ENCODE data around the gene PIK3R1. TPM values are rescaled to one million over a fixed set of nuclear protein-coding genes. Genes with fewer than 3 reads are reported as not detected.

Gene PIK3R1
- total and polyA plus RNA-seq, 2 experiments from 2014 or later = 5.9 to 9.8 TPM

DNA sequence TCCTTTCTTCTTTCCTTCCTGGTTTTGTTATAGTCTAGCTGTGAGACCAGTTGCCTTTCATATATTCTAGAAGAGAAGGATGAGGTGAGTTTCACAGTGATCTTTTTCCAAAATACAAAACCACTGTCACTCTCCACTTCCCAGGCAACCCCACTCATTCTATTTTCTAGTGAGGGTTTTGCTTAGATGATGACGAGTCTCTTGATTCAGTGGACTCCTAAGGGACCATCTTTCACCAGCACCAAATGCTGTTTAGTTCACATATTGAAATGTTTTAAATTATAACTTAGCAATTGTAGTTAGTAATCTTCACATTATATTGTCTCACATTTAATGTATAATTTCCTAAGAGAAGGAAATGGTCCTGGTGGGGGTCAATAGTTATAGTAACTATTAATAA lies 25.2 kb downstream of the PIK3R1 start:
- H3K4me1 Mint-ChIP-seq = peaks cover 13% of the 10 kb centered on the region

More for the DNA sequence above, 25.2 kb downstream of the PIK3R1 start:
- H3K9me2 ChIP-seq (ENCODE audit: insufficient read depth) = no peaks in the 10 kb centered on the region
- TF ChIP-seq JUNB (IDR thresholded peaks at IDR 0.05; ENCODE audit: unreplicated experiment) (no peak), NANOG (IDR thresholded peaks at IDR 0.05; ENCODE audit: borderline replicate concordance) (no peak), ZNF331 (CRISPR knock-in tag; IDR thresholded peaks at IDR 0.05; ENCODE audit: low read depth) (no peak), POLR2AphosphoS5 (IDR thresholded peaks at IDR 0.05; ENCODE audit: low read depth) (no peak), EZH2 (IDR thresholded peaks at IDR 0.05; ENCODE audit: low read depth, unreplicated experiment) (no peak), ZNF114 (CRISPR knock-in tag; IDR thresholded peaks at IDR 0.05) (no peak), STAT1 (IDR thresholded peaks at IDR 0.05; ENCODE audit: unreplicated experiment) (no peak), EZH2phosphoT487 (IDR thresholded peaks at IDR 0.05; ENCODE audit: unreplicated experiment) (no peak), CTCF (conservative IDR thresholded peaks at IDR 0.05; ENCODE audit: low read depth in 2 of 2) (no peak), CREB1 (CRISPR knock-in tag; IDR thresholded peaks at IDR 0.05; ENCODE audit: low read depth) (no peak)
- TF ChIP-seq, protein P1, sequence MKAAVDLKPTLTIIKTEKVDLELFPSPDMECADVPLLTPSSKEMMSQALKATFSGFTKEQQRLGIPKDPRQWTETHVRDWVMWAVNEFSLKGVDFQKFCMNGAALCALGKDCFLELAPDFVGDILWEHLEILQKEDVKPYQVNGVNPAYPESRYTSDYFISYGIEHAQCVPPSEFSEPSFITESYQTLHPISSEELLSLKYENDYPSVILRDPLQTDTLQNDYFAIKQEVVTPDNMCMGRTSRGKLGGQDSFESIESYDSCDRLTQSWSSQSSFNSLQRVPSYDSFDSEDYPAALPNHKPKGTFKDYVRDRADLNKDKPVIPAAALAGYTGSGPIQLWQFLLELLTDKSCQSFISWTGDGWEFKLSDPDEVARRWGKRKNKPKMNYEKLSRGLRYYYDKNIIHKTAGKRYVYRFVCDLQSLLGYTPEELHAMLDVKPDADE (IDR thresholded peaks at IDR 0.05) = no peak
- TF ChIP-seq, protein P2, sequence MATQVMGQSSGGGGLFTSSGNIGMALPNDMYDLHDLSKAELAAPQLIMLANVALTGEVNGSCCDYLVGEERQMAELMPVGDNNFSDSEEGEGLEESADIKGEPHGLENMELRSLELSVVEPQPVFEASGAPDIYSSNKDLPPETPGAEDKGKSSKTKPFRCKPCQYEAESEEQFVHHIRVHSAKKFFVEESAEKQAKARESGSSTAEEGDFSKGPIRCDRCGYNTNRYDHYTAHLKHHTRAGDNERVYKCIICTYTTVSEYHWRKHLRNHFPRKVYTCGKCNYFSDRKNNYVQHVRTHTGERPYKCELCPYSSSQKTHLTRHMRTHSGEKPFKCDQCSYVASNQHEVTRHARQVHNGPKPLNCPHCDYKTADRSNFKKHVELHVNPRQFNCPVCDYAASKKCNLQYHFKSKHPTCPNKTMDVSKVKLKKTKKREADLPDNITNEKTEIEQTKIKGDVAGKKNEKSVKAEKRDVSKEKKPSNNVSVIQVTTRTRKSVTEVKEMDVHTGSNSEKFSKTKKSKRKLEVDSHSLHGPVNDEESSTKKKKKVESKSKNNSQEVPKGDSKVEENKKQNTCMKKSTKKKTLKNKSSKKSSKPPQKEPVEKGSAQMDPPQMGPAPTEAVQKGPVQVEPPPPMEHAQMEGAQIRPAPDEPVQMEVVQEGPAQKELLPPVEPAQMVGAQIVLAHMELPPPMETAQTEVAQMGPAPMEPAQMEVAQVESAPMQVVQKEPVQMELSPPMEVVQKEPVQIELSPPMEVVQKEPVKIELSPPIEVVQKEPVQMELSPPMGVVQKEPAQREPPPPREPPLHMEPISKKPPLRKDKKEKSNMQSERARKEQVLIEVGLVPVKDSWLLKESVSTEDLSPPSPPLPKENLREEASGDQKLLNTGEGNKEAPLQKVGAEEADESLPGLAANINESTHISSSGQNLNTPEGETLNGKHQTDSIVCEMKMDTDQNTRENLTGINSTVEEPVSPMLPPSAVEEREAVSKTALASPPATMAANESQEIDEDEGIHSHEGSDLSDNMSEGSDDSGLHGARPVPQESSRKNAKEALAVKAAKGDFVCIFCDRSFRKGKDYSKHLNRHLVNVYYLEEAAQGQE (IDR thresholded peaks at IDR 0.05; ENCODE audit: unreplicated experiment) = no peak
- TF ChIP-seq, protein P3, sequence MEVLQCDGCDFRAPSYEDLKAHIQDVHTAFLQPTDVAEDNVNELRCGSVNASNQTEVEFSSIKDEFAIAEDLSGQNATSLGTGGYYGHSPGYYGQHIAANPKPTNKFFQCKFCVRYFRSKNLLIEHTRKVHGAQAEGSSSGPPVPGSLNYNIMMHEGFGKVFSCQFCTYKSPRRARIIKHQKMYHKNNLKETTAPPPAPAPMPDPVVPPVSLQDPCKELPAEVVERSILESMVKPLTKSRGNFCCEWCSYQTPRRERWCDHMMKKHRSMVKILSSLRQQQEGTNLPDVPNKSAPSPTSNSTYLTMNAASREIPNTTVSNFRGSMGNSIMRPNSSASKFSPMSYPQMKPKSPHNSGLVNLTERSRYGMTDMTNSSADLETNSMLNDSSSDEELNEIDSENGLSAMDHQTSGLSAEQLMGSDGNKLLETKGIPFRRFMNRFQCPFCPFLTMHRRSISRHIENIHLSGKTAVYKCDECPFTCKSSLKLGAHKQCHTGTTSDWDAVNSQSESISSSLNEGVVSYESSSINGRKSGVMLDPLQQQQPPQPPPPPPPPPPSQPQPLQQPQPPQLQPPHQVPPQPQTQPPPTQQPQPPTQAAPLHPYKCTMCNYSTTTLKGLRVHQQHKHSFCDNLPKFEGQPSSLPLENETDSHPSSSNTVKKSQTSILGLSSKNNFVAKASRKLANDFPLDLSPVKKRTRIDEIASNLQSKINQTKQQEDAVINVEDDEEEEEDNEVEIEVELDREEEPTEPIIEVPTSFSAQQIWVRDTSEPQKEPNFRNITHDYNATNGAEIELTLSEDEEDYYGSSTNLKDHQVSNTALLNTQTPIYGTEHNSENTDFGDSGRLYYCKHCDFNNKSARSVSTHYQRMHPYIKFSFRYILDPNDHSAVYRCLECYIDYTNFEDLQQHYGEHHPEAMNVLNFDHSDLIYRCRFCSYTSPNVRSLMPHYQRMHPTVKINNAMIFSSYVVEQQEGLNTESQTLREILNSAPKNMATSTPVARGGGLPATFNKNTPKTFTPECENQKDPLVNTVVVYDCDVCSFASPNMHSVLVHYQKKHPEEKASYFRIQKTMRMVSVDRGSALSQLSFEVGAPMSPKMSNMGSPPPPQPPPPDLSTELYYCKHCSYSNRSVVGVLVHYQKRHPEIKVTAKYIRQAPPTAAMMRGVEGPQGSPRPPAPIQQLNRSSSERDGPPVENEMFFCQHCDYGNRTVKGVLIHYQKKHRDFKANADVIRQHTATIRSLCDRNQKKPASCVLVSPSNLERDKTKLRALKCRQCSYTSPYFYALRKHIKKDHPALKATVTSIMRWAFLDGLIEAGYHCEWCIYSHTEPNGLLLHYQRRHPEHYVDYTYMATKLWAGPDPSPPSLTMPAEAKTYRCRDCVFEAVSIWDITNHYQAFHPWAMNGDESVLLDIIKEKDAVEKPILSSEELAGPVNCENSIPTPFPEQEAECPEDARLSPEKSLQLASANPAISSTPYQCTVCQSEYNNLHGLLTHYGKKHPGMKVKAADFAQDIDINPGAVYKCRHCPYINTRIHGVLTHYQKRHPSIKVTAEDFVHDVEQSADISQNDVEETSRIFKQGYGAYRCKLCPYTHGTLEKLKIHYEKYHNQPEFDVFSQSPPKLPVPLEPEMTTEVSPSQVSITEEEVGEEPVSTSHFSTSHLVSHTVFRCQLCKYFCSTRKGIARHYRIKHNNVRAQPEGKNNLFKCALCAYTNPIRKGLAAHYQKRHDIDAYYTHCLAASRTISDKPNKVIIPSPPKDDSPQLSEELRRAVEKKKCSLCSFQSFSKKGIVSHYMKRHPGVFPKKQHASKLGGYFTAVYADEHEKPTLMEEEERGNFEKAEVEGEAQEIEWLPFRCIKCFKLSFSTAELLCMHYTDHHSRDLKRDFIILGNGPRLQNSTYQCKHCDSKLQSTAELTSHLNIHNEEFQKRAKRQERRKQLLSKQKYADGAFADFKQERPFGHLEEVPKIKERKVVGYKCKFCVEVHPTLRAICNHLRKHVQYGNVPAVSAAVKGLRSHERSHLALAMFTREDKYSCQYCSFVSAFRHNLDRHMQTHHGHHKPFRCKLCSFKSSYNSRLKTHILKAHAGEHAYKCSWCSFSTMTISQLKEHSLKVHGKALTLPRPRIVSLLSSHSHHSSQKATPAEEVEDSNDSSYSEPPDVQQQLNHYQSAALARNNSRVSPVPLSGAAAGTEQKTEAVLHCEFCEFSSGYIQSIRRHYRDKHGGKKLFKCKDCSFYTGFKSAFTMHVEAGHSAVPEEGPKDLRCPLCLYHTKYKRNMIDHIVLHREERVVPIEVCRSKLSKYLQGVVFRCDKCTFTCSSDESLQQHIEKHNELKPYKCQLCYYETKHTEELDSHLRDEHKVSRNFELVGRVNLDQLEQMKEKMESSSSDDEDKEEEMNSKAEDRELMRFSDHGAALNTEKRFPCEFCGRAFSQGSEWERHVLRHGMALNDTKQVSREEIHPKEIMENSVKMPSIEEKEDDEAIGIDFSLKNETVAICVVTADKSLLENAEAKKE (CRISPR knock-in tag; IDR thresholded peaks at IDR 0.05) = no peak
- Mint-ChIP-seq H3K4me3 (no peak overlapping the region), H3K9me3 (no peaks in the 10 kb centered on the region), H3K27ac (no peak overlapping the region), H3K36me3 (ENCODE audit: low read depth) (no peaks in the 10 kb centered on the region), H3K27me3 (ENCODE audit: insufficient read depth, low read depth, poor library complexity) (peaks cover 2% of the 10 kb centered on the region)
- H3K27ac ChIP-seq (ENCODE audit: low read depth) = no peak overlapping the region
- H3K36me3 ChIP-seq (ENCODE audit: insufficient read depth) = no peaks in the 10 kb centered on the region
- no peak overlapping the region for H3K4me3 ChIP-seq
- H3K4me1 ChIP-seq (ENCODE audit: insufficient read depth) = no peaks in the 10 kb centered on the region
- H2AFZ ChIP-seq = no peak overlapping the region
- peaks cover 1% of the 10 kb centered on the region; the same call in 1 of the 2 replicates for H3K79me2 ChIP-seq (replicated peaks; ENCODE audit: insufficient read depth)
- no peaks in the 10 kb centered on the region for H3K27me3 ChIP-seq (ENCODE audit: insufficient read depth)
- DNase-seq (ENCODE audit: low spot score) = no peak
- H3F3A ChIP-seq (replicated peaks; ENCODE audit: low read depth) = no peaks in the 10 kb centered on the region
- ATAC-seq = no peak
- H3K4me2 ChIP-seq = no peak overlapping the region
- H4K20me1 ChIP-seq (replicated peaks; ENCODE audit: insufficient read depth) = no peaks in the 10 kb centered on the region; the same call in 1 of the 2 replicates
